Measurements from ENCODE around the gene STAMBP.

GRCh38 chr2:73885406-73885805 lies 56.6 kb downstream of the STAMBP start:
- TF ChIP-seq THAP11 (CRISPR knock-in tag; IDR thresholded peaks at IDR 0.05) (no peak), ZNF274 (CRISPR knock-in tag; IDR thresholded peaks at IDR 0.05) (no peak), NR2F6 (IDR thresholded peaks at IDR 0.05) (no peak), NR2F6 (CRISPR knock-in tag; IDR thresholded peaks at IDR 0.05) (no peak), FOSL2 (CRISPR knock-in tag; IDR thresholded peaks at IDR 0.05) (no peak)
- TF ChIP-seq, protein P1, sequence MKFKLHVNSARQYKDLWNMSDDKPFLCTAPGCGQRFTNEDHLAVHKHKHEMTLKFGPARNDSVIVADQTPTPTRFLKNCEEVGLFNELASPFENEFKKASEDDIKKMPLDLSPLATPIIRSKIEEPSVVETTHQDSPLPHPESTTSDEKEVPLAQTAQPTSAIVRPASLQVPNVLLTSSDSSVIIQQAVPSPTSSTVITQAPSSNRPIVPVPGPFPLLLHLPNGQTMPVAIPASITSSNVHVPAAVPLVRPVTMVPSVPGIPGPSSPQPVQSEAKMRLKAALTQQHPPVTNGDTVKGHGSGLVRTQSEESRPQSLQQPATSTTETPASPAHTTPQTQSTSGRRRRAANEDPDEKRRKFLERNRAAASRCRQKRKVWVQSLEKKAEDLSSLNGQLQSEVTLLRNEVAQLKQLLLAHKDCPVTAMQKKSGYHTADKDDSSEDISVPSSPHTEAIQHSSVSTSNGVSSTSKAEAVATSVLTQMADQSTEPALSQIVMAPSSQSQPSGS (CRISPR knock-in tag; IDR thresholded peaks at IDR 0.05): no peak
- TF ChIP-seq, protein P2, sequence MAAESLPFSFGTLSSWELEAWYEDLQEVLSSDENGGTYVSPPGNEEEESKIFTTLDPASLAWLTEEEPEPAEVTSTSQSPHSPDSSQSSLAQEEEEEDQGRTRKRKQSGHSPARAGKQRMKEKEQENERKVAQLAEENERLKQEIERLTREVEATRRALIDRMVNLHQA (CRISPR knock-in tag; IDR thresholded peaks at IDR 0.05): no peak
